ENCODE data around the gene AP5M1.
"Not testable (repeated sequence)": the region's sequence is repeated elsewhere in the genome, so short reads cannot be mapped to it uniquely, and the experiment has no call there.

Gene AP5M1

GRCh38 chr14:57291692-57292647, 23.2 kb downstream of the AP5M1 start:
- DNase-seq: peak; percentile 9

GRCh38 chr14:57293866-57294837, 25.4 kb downstream of the AP5M1 start:
- no peak for DNase-seq

DNA sequence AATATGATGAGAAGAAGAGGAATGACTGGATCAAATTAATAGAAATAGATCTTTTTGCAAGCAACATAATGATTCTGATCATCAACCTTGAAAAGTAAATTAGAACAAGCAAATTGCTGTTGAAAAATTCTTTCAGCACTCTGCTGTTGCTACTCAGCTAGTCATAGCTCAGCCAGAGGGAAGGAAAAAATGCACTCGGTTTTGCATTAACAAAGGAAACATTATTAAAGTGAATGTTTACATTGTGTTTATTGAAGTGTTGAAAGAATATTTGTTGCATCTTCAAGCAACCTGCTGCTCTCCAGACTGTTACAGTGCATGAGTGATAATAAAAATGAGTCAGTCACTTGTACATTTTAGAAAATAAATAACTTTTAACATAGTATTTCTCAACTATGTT, 26.5 kb downstream of the AP5M1 start:
- DNase-seq: no peak

- peak; percentile 32 for DNase-seq
These were observed 29.1 kb downstream of the AP5M1 start for GRCh38 chr14:57297852-57298251.

GRCh38 chr14:57299511-57299910, 30.7 kb downstream of the AP5M1 start:
- DNase-seq: no peak

- no peak for DNase-seq
These were observed 34.1 kb downstream of the AP5M1 start for GRCh38 chr14:57302883-57303282.

DNA sequence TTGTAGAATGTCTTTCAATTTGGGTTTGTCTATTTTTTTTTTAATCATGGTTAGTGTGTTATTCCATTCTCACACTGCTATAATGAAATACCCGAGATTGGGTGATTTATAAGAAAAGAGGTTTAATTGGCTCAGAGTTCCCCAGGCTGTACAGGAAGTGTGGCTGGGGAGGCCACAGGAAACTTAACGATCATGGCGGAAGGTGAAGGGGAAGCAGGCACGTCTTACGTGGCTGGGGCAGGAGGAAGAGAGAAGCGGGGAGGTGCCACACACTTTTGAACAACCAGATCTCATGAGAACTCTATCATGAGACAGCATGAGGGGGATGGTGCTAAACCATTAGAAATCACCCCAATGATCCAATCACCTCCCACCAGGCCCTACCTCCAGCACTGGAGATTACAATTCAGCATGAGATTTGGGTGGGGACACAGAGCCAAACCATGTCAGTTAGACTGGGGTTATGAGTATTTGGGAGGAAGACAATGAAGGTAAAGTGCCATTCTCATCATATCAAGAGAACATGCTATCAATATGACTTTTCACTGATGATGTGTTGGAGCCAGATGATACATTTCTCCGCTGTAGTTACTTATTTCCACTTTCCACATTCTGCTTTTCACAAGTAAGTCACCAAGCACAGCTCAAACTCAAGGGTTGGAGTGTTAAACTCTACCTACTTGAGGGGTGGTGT, 45.8 kb downstream of the AP5M1 start:
- no peak for DNase-seq

DNA sequence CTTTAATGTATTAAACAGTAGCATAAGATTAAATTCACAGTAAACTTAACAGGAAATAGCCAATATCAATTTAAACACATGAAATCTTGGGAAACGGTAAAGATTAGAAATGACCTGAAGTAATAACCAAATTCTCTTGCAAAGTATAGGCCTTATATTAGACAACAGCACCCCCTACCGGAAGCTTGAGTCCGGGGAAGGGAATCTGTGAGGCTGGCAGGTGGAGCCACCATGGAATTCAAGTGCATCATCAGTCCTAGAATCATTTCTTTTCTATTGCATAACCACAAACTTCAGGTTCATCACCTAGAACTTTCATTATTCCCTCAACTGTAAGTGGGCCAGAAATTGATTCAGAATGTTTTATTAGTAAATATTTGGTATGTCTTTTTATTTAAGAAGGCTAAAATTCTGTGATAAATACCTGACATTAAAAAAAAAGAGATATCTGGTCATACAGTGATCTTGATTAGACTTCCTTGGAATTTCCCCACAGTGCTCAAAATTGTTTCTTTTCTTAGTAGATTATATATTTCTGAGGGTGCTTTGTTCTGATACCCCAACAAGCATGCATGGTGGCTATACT, 48.6 kb downstream of the AP5M1 start:
- DNase-seq: peak; percentile 61

GRCh38 chr14:57319636-57320192, 50.9 kb downstream of the AP5M1 start:
- no peak for DNase-seq

DNA sequence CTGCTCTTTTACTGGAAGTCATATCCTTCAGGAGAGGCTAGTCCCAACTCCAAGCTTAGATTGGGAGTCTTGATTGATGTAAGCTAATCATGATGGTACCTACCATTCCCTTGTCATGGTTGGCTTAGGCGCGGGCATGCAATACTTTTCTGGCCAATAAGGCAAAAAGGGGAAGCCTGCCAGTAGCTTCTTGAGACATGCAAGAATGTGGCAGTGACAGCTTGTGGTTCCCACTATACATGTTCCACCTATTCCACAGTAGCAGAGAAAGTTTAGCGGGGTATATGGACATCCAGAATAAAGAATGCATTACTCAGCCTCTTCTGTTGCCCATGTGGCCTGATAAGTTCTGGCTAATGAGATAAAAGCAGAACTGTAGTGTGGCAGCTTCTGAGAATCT, 55.0 kb downstream of the AP5M1 start:
- DNase-seq: no peak

- DNase-seq: no peak
These were observed 57.5 kb downstream of the AP5M1 start for GRCh38 chr14:57326253-57326652.

- DNase-seq: no peak
These were observed 61.1 kb downstream of the AP5M1 start for GRCh38 chr14:57329833-57330232.

- not testable (repeated sequence) for DNase-seq
These were observed 63.7 kb downstream of the AP5M1 start for GRCh38 chr14:57332475-57332874.

- not testable (repeated sequence) for DNase-seq
These were observed 65.0 kb downstream of the AP5M1 start for GRCh38 chr14:57333726-57334125.

- DNase-seq: not testable (repeated sequence)
These were observed 75.0 kb downstream of the AP5M1 start for GRCh38 chr14:57343545-57344297.

- DNase-seq: no peak
These were observed 76.3 kb downstream of the AP5M1 start for GRCh38 chr14:57345106-57345505.

- no peak for DNase-seq
These were observed 78.0 kb downstream of the AP5M1 start for GRCh38 chr14:57346741-57347140.
